NT2/D1 (cell line): ENCODE data around the gene MCOLN1.

Source experiments
- SUZ12 ChIP-seq: IDR thresholded peaks from 2 replicates; pipeline ENCODE4 v1.6.1; 2011; ENCODE audit not compliant: insufficient read length, insufficient read depth; ENCODE audit errors: extremely low read depth
- ZNF274 ChIP-seq: IDR thresholded peaks from 2 replicates; pipeline ENCODE4 v1.6.1; 2011; ENCODE audit warnings: mild to moderate bottlenecking, low read depth, low read length

- TF ChIP-seq ZNF274 = no peak
- no peak for TF ChIP-seq SUZ12
Measured at GRCh38 chr19:7486923-7487322, 35.5 kb upstream of the MCOLN1 start.
